Tibial nerve (tissue), 4 donors: ENCODE results near the gene C13orf46.

Source experiments
- EP300 ChIP-seq, 2 donors: sonication (generic); formaldehyde crosslinking; IDR thresholded peaks; one replicate each; pipeline ENCODE4 v1.6.1; 2017; ENCODE audit warnings: antibody characterized with exemption in 2 of 2, mild to moderate bottlenecking in 1 of 2
- POLR2A ChIP-seq, 2 donors: fragments of 450-650 bp; IDR thresholded peaks; one replicate each; pipeline ENCODE4 v1.6.1; 2017; ENCODE audit warnings: antibody characterized with exemption in 2 of 2, mild to moderate bottlenecking in 2 of 2, moderate library complexity in 2 of 2
- TF ChIP-seq, protein P1 (sequence below), 5 experiments: fragments of 200-600 bp in 3 of 5; fragments of 450-650 bp in 2 of 5; sonication (generic) in 3 of 5; IDR thresholded peaks; one replicate each; pipeline ENCODE4 v1.5.1; 2016 to 2019; ENCODE audit warnings: antibody characterized with exemption in 5 of 5, mild to moderate bottlenecking in 3 of 5, moderate library complexity in 2 of 5

DNA sequence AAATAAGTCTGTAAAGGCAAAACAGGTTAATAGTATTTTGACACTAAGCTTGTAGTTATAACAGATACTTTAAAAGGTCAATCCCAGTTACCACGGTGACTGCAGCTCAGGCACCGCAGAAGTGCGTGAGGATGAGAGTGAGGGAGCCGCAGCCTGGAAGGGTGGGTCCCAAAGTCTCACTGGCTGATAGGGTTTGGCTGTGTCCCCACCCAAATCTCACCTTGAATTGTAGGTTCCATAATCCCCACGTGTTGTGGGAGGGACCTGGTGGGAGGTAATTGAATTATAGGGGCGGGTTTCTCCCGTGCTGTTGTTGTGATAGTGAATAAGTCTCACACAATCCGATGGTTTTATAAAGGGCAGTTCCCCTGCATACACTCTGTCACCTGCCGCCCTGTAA is 70.0 kb downstream of the C13orf46 start:
- TF ChIP-seq, protein P1, sequence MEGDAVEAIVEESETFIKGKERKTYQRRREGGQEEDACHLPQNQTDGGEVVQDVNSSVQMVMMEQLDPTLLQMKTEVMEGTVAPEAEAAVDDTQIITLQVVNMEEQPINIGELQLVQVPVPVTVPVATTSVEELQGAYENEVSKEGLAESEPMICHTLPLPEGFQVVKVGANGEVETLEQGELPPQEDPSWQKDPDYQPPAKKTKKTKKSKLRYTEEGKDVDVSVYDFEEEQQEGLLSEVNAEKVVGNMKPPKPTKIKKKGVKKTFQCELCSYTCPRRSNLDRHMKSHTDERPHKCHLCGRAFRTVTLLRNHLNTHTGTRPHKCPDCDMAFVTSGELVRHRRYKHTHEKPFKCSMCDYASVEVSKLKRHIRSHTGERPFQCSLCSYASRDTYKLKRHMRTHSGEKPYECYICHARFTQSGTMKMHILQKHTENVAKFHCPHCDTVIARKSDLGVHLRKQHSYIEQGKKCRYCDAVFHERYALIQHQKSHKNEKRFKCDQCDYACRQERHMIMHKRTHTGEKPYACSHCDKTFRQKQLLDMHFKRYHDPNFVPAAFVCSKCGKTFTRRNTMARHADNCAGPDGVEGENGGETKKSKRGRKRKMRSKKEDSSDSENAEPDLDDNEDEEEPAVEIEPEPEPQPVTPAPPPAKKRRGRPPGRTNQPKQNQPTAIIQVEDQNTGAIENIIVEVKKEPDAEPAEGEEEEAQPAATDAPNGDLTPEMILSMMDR (IDR thresholded peaks at IDR 0.05) = no peak
- no peak for TF ChIP-seq POLR2A (IDR thresholded peaks at IDR 0.05)
- no peak for TF ChIP-seq EP300 (IDR thresholded peaks at IDR 0.05)
